ENCODE data around the gene SPART. TPM values are rescaled to one million over a fixed set of nuclear protein-coding genes. Genes with fewer than 3 reads are reported as not detected.

The SPART gene
- total RNA-seq, 2 experiments from 2014 or later = 8.4 to 16.3 TPM

- DNase-seq = no peak
- Mint-ChIP-seq H3K36me3 (no peaks in the 10 kb centered on the region), H3K4me1 (no peaks in the 10 kb centered on the region), H3K27me3 (no peaks in the 10 kb centered on the region), H3K9me3 (ENCODE audit: low read depth) (peaks cover 4% of the 10 kb centered on the region), H3K27ac (no peak overlapping the region), H3K4me3 (no peak overlapping the region)
- CTCF ChIA-PET = no interaction called here
- ATAC-seq = no peak
Observed at GRCh38 chr13:36286006-36286405, 60.2 kb downstream of the SPART start.

DNA sequence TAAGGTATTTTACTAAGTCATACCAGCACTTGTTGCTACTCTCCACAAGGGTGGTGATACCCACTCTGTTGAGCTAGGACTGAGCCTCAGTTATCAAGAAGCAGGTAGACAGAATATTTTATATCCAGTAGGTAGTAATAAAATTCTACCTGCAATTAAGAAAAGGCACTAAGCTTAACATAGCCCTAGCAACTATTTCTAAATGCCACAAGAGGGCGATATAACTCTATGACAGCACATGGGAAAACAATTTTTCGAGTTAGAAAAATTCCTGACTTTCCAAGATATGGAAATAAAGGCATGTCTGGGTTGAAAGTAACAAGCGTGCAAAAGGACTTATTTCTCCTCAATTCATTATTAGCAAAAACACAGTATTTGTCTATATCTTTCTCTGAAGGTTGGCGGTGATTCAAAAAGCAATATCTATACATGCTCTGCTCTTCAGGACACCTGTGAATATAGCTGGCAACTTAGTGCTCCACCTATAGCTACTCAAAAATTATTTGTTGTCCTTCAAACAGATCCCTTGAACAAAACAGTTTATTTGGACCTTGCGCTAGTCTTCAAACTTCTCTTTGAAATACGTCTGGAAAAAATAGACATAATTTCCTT lies 63.3 kb downstream of the SPART start:
- Mint-ChIP-seq H3K4me3 (no peak overlapping the region), H3K36me3 (no peaks in the 10 kb centered on the region), H3K9me3 (ENCODE audit: low read depth) (no peaks in the 10 kb centered on the region), H3K27ac (no peak overlapping the region), H3K4me1 (no peaks in the 10 kb centered on the region), H3K27me3 (no peaks in the 10 kb centered on the region)
- CTCF ChIA-PET = interaction anchor here (0.8 to 1.3 kb wide), 6 partner anchors 10 to 237 kb away, joined by 3 to 5 read pairs (median 3); no protein-coding TSS in a partner anchor
- ATAC-seq (no peak), DNase-seq (no peak)

GRCh38 chr13:36275190-36276002 lies 70.8 kb downstream of the SPART start:
- Mint-ChIP-seq H3K27me3 (peaks cover 2% of the 10 kb centered on the region), H3K9me3 (ENCODE audit: low read depth) (no peaks in the 10 kb centered on the region), H3K4me3 (no peak overlapping the region), H3K27ac (no peak overlapping the region), H3K4me1 (no peaks in the 10 kb centered on the region), H3K36me3 (no peaks in the 10 kb centered on the region)
- CTCF ChIA-PET = interaction anchor here (0.8 kb wide), 1 partner anchor 532 kb away, joined by 3 read pairs; no protein-coding TSS in a partner anchor
- DNase-seq (no peak), ATAC-seq (no peak)

- no peak overlapping the region for H3K4me3 Mint-ChIP-seq
- CTCF ChIA-PET = interaction anchor here (0.7 to 0.8 kb wide), 3 partner anchors 8 to 824 kb away, joined by 3 read pairs; no protein-coding TSS in a partner anchor
- H3K9me3 Mint-ChIP-seq (ENCODE audit: low read depth) = no peaks in the 10 kb centered on the region
- H3K4me1 Mint-ChIP-seq = no peaks in the 10 kb centered on the region
- H3K36me3 Mint-ChIP-seq = no peaks in the 10 kb centered on the region
- H3K27ac Mint-ChIP-seq = no peak overlapping the region
- ATAC-seq (no peak), DNase-seq (no peak)
- peaks cover 2% of the 10 kb centered on the region for H3K27me3 Mint-ChIP-seq
Observed at GRCh38 chr13:36273431-36273830, 72.8 kb downstream of the SPART start.

- Mint-ChIP-seq H3K27me3 (peaks cover 3% of the 10 kb centered on the region), H3K36me3 (no peaks in the 10 kb centered on the region), H3K4me1 (no peaks in the 10 kb centered on the region), H3K4me3 (no peak overlapping the region), H3K27ac (no peak overlapping the region), H3K9me3 (ENCODE audit: low read depth) (no peaks in the 10 kb centered on the region)
- no peak for DNase-seq
- ATAC-seq = no peak
- CTCF ChIA-PET = no interaction called here
Observed at GRCh38 chr13:36261976-36262375, 84.2 kb downstream of the SPART start.

GRCh38 chr13:36261011-36261410 lies 85.2 kb downstream of the SPART start:
- no peak overlapping the region for H3K4me3 Mint-ChIP-seq
- H3K27me3 Mint-ChIP-seq = peaks cover 3% of the 10 kb centered on the region
- no peaks in the 10 kb centered on the region for H3K4me1 Mint-ChIP-seq
- CTCF ChIA-PET = no interaction called here
- no peak overlapping the region for H3K27ac Mint-ChIP-seq
- ATAC-seq = no peak
- peaks cover 4% of the 10 kb centered on the region for H3K9me3 Mint-ChIP-seq (ENCODE audit: low read depth)
- DNase-seq = no peak
- no peaks in the 10 kb centered on the region for H3K36me3 Mint-ChIP-seq

DNA sequence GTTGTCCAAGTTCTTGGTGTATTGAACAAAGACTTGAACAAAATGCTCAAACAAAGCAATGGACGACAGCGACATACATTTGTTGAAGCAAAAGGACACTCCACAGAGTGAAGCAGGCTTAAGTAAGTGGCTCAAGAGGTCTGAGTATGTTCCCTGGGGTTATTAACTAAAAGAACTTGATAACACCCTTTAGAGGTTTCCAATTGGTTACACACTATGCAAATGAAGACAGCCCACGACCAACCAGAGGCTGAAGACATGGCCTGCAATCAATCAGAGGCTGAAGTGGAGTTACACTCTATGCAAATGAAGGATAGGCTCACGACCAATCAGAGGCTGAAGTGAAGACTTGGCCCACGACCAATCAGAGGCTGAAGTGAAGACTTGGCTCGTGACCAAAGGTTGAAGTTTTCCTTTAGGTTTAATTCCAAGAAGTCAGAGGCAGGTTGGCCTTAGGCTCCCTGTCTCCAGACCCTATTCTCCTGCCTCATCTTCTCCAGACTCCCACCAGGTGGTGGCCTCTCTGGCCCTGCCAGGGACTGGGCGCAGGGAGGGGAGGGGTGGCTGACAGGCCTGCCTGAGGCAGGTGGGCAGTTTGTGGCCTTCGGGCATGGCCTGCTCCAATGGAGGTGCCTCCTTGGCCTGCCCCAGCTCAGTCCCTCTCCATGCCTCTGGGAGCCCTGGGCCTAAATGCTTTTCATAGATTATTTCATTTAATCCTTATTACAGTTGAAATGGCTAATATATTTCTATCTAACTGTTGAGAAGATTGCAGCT lies 86.6 kb downstream of the SPART start:
- DNase-seq = no peak
- Mint-ChIP-seq H3K27me3 (peaks cover 3% of the 10 kb centered on the region), H3K4me1 (no peaks in the 10 kb centered on the region), H3K27ac (no peak overlapping the region), H3K4me3 (no peak overlapping the region), H3K36me3 (no peaks in the 10 kb centered on the region), H3K9me3 (ENCODE audit: low read depth) (peaks cover 5% of the 10 kb centered on the region)
- no peak for ATAC-seq
- CTCF ChIA-PET = no interaction called here

DNA sequence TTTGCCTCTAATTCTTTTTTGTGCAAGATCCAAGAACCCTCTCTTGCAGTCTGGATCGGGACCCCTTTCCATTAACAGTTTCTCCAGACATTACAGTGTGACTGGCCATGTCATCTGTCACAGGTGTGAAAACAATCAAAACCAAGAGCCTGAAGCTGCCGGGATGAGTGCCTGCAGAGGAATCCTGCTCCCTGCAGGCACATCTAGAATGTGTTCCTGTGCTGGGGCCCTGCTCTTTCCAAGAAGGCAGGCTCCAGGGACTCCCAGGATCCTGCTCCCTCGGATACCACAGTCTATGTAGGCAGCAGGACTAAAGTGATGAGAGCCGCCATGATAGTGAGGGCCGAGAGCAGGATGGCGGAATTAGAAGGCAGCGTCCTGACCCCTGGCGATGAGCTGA lies 87.4 kb downstream of the SPART start:
- Mint-ChIP-seq H3K27ac (no peak overlapping the region), H3K9me3 (ENCODE audit: low read depth) (peaks cover 5% of the 10 kb centered on the region), H3K4me3 (no peak overlapping the region), H3K4me1 (no peaks in the 10 kb centered on the region), H3K36me3 (no peaks in the 10 kb centered on the region), H3K27me3 (peaks cover 3% of the 10 kb centered on the region)
- CTCF ChIA-PET = no interaction called here
- ATAC-seq = no peak
- no peak for DNase-seq

Other genes starting within 250 kb of the SPART start
- gene DCLK1, start 215.0 kb downstream of the SPART start, total RNA-seq = not detected
- not detected for gene SOHLH2, start 131.8 kb downstream of the SPART start, total RNA-seq
- under 1 TPM in 1 of 2 experiments, not detected in 1; 0.45 TPM for gene CCDC169, start 48.6 kb downstream of the SPART start, total RNA-seq
- 1 to 10 TPM; 3.8 to 4.3 TPM for gene CCNA1, start 86.1 kb upstream of the SPART start, total RNA-seq

All from activated CD8-positive, alpha-beta memory T cell treated with anti-CD3 and anti-CD28 coated beads, Interleukin-2, amount 10 ng/mL, durations not matched to agents 7 days and 5 days (primary cell).